SHP77 (cell line): ENCODE data around the gene TMEM184A.

Source experiments
- DNase-seq, 2 experiments: peaks; one replicate each; lab custom pipeline; 2025; lab: John Stamatoyannopoulos, UW

Gene TMEM184A

GRCh38 chr7:1550846-1551155 lies 5.2 kb downstream of the TMEM184A start:
- DNase-seq: no peak

GRCh38 chr7:1550005-1550845 lies 5.8 kb downstream of the TMEM184A start:
- no peak for DNase-seq

- DNase-seq: no peak
Measured at GRCh38 chr7:1549357-1550004, 6.5 kb downstream of the TMEM184A start.

- DNase-seq: no peak
Measured at GRCh38 chr7:1548944-1549343, 7.1 kb downstream of the TMEM184A start.

- DNase-seq: no peak
Measured at GRCh38 chr7:1548438-1548831, 7.6 kb downstream of the TMEM184A start.

- no peak for DNase-seq
Measured at GRCh38 chr7:1547777-1548437, 8.1 kb downstream of the TMEM184A start.

- no peak for DNase-seq
Measured at GRCh38 chr7:1546909-1547776, 8.9 kb downstream of the TMEM184A start.

- no peak for DNase-seq
Measured at GRCh38 chr7:1546274-1546908, 9.6 kb downstream of the TMEM184A start.

- DNase-seq: no peak
Measured at GRCh38 chr7:1545417-1546246, 10.4 kb downstream of the TMEM184A start.

GRCh38 chr7:1544896-1545416 lies 11.0 kb downstream of the TMEM184A start:
- DNase-seq: no peak

- no peak for DNase-seq
Measured at GRCh38 chr7:1544178-1544895, 11.7 kb downstream of the TMEM184A start.

GRCh38 chr7:1543826-1544177 lies 12.2 kb downstream of the TMEM184A start:
- no peak for DNase-seq

- no peak for DNase-seq
Measured at GRCh38 chr7:1542841-1543747, 12.9 kb downstream of the TMEM184A start.

GRCh38 chr7:1542329-1542728 lies 13.7 kb downstream of the TMEM184A start:
- DNase-seq: no peak

- DNase-seq: no peak
Measured at GRCh38 chr7:1541431-1542162, 14.4 kb downstream of the TMEM184A start.

GRCh38 chr7:1540776-1541271 lies 15.2 kb downstream of the TMEM184A start:
- DNase-seq: no peak

GRCh38 chr7:1539882-1540775 lies 15.9 kb downstream of the TMEM184A start:
- DNase-seq: no peak
